Adipocyte (in vitro differentiated cells): ENCODE data around the gene GRIK4.

ENCODE experiments used
- DNase-seq: peaks from one replicate; pipeline ENCODE4 v3.0.0-alpha.2; 2015; ENCODE audit warnings: low read depth
- H3K27me3 ChIP-seq: replicated peaks from 2 replicates; pipeline ENCODE4 v1.7.0; 2013; ENCODE audit warnings: mild to moderate bottlenecking, low read length, moderate library complexity; ENCODE audit not compliant: control insufficient read depth, insufficient read depth
- H3K36me3 ChIP-seq: 2 replicates; pipeline ENCODE4 v1.7.0; 2013; ENCODE audit warnings: low read length, mild to moderate bottlenecking, moderate library complexity; ENCODE audit not compliant: control insufficient read depth, insufficient read depth, severe bottlenecking
- H3K4me1 ChIP-seq: 2 replicates; pipeline ENCODE4 v1.7.0; 2013; ENCODE audit warnings: mild to moderate bottlenecking, low read length, moderate library complexity; ENCODE audit not compliant: control insufficient read depth, insufficient read depth
- H3K4me3 ChIP-seq: 2 replicates; pipeline ENCODE4 v1.7.0; 2013; ENCODE audit warnings: mild to moderate bottlenecking, low read length, moderate library complexity
- H3K9ac ChIP-seq: 2 replicates; pipeline ENCODE4 v1.7.0; 2013; ENCODE audit warnings: mild to moderate bottlenecking, low read length, moderate library complexity
- H3K9me3 ChIP-seq: 2 replicates; pipeline ENCODE4 v1.7.0; 2013; ENCODE audit warnings: mild to moderate bottlenecking, low read length, moderate library complexity; ENCODE audit not compliant: control insufficient read depth

Gene GRIK4

DNA sequence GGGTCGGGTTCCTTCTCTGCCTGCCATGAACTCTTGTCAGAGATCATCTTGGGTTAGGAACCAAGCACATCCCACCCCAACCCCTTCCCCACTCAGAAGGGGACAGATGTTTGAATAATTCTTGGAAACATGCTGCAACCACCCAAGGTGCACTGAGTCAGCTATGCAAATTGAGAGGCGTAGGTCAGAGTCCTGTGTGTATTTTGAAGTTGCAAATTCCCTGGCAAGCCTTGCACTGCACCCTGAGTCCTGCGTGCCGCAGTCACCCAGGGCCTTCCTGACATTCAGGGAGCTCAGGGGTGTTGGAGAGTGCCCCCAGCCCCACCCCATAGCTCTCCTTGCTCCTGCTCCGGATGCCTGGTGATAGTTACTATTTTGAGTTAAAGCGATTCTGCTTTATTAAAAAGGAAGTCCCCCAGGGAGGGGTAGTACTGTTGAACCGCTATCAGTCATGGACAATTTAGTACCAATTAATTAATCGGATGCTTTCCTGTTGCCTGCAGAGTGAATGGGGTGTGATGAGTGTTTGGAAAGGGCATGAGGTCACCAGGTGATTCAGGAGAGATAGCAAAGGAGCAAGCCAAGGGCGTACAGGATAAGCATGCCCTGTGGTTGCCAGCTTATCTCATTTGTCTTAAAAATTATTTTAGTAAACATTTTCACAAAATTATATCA lies 123.7 kb downstream of the GRIK4 start:
- Histone ChIP-seq H3K9ac (no peak overlapping the region), H3K27me3 (peaks cover 65% of the 10 kb centered on the region), H3K9me3 (no peaks in the 10 kb centered on the region), H3K36me3 (no peaks in the 10 kb centered on the region), H3K4me3 (no peak overlapping the region), H3K4me1 (peaks cover 4% of the 10 kb centered on the region)
- no peak for DNase-seq

DNA sequence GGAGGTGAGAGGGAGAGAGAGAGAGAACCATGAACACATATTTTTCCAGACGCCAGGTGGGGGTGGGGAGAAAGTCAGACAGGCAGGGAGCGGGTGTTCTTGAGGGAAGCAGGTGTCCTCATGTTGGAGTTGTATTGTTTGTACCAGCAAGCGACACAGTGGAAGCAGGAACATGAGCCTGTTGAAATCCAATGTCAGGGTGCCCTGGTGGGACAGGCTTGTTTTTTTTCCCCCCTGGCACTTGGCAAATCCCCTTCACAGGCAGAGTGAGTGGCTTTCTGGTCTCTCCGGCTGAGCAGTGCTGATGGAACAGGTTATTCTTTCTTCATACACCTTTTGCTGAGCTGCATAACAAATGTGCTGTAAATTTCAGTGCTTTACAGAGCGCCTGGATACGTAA lies 125.6 kb downstream of the GRIK4 start:
- Histone ChIP-seq H3K27me3 (peaks cover 47% of the 10 kb centered on the region), H3K4me3 (no peak overlapping the region), H3K9ac (no peak overlapping the region), H3K36me3 (no peaks in the 10 kb centered on the region), H3K4me1 (no peaks in the 10 kb centered on the region), H3K9me3 (no peaks in the 10 kb centered on the region)
- no peak for DNase-seq

DNA sequence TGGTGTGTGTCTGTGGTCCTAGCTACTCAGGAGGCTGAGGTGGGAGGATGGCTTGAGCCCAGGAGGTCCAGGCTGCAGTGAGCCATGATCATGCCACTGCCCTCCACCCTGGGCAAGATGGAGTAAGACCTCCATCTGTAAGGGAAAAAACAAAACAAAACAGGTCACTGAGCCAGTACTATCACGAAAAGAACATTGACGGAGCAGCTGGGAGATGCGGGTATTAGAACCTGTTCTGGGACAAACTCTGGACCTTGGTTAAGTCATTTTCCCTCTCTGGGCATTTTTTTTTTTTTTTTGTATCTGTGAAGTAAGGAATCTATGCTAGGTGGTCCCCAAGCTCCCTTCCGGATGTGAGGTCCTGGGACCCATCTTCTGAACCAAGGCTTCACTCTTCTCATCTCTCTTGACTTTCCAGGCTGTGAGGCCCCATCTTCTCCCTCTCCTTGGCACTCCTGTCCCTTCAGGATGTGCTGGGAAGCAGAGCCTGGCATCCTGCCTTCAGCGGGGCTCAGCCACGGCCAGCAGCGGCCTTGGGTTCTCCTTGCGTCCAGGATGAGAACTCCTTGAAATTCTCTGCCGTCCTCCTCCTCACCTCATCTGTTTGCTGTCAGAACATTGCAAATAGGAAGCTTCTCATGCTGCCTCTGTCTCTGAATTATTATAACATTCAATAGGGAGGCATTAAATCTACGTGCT lies 130.8 kb downstream of the GRIK4 start:
- Histone ChIP-seq H3K4me3 (no peak overlapping the region), H3K36me3 (no peaks in the 10 kb centered on the region), H3K4me1 (no peaks in the 10 kb centered on the region), H3K9me3 (no peaks in the 10 kb centered on the region), H3K9ac (no peak overlapping the region), H3K27me3 (peaks cover 47% of the 10 kb centered on the region)
- no peak for DNase-seq

DNA sequence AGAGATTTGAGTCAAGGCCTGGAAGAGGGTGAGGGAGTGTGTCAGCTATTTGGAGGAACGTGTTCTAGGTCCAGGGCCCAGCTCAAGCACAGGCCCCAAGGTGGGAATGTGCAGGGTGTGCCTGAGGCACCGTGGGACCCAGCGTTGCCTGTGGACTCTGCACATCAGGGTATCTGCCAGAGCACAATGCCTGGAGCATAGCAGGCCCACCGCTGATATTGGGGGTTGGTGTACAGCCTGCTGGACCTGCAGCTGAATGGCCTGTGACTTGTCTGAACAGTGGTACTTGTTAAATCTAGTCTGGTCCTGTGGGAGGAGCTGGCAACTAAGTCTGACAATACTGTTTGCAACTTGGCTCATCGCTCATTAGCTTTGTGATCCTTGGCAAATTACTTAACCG lies 131.7 kb downstream of the GRIK4 start:
- Histone ChIP-seq H3K4me3 (no peak overlapping the region), H3K9me3 (no peaks in the 10 kb centered on the region), H3K4me1 (no peaks in the 10 kb centered on the region), H3K27me3 (peaks cover 48% of the 10 kb centered on the region), H3K36me3 (no peaks in the 10 kb centered on the region), H3K9ac (no peak overlapping the region)
- DNase-seq = no peak

DNA sequence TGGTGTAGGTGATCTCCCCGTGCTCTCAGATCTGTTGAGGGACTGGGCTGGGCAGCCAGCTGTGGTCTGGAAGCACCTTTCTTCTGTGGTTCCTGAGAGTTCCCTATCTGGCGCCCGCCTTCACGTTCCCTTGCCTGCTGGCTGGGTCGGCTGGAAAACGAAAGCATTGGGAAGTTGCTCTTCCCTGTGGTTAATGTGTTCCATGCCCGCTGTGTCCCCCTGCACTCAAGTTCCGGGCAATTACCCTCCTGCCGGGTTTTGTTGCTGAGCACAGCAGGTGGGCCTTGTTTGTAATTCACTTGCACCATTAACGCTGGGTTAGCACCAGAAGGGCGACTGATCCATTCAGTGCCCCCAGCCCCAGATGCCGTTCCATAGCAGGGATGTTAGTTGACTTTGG lies 134.1 kb downstream of the GRIK4 start:
- H3K36me3 ChIP-seq = no peaks in the 10 kb centered on the region
- H3K9me3 ChIP-seq = no peaks in the 10 kb centered on the region
- no peak overlapping the region for H3K4me3 ChIP-seq
- H3K9ac ChIP-seq = no peak overlapping the region
- no peaks in the 10 kb centered on the region for H3K4me1 ChIP-seq
- H3K27me3 ChIP-seq = peaks cover 59% of the 10 kb centered on the region
- no peak for DNase-seq

DNA sequence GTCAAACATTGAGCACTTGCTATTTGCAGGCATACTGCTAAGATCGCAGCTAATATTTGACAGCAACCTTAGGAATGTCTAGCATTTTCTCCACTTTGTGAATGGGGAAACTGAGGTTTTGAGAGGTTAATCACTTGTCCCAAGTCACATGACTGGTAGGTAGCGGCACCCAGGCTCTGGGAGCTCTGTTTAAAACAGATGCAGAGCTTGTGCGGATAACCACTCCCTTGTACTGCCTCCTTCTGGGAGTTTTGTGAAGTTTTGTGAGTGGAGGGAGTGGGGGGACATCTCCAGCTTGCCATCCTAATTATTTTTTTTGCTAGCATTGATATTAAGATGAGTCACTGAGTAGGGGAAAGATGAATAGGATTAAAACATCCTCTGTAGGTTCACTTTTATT lies 134.7 kb downstream of the GRIK4 start:
- DNase-seq = no peak
- H3K9ac ChIP-seq = no peak overlapping the region
- H3K9me3 ChIP-seq = no peaks in the 10 kb centered on the region
- H3K27me3 ChIP-seq = peaks cover 60% of the 10 kb centered on the region
- no peak overlapping the region for H3K4me3 ChIP-seq
- no peaks in the 10 kb centered on the region for H3K36me3 ChIP-seq
- H3K4me1 ChIP-seq = no peaks in the 10 kb centered on the region

DNA sequence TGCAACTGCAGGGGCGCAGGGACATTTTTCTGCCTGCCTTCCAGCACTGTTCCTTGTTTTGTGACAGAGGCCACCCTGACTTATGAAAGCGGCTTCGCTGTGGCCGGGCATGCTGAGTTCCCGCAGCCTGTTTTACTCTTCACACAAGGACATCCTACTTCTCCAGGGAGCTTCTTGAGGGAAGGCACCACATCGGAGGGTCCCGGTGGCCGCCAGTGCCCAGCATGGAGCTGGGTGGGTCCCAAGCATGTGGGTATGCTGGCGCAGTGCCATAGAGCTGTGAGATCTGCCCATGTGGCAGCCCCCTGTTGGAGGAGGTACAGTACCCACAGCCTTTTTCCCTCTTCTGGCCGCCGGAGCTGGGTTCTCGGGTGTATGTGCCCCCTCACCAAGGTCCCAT lies 136.1 kb downstream of the GRIK4 start:
- no peak for DNase-seq
- Histone ChIP-seq H3K4me3 (no peak overlapping the region), H3K4me1 (no peaks in the 10 kb centered on the region), H3K9ac (no peak overlapping the region), H3K27me3 (peaks cover 72% of the 10 kb centered on the region), H3K9me3 (no peaks in the 10 kb centered on the region), H3K36me3 (no peaks in the 10 kb centered on the region)

DNA sequence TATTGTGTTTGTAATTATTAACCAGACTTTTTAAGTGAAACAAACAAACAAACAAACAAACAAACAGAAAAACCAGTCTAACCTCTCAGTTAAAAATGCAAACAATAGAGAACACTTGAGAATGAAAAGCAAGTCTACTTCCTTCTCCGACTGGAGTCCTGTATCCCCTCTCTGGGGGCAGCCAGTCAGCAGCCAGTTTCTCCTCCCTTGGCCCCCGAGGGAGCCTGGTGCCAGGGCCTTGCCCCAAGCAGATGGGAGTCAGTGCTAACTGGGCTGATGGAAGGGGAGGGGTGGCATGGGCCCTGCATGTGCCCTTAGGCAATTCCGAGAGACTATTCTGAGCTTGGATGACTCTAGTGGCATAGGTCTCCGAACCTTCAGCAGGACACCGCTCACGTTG lies 137.2 kb downstream of the GRIK4 start:
- no peaks in the 10 kb centered on the region for H3K4me1 ChIP-seq
- H3K36me3 ChIP-seq = no peaks in the 10 kb centered on the region
- H3K27me3 ChIP-seq = peaks cover 70% of the 10 kb centered on the region
- H3K9me3 ChIP-seq = no peaks in the 10 kb centered on the region
- H3K4me3 ChIP-seq = no peak overlapping the region
- no peak for DNase-seq
- H3K9ac ChIP-seq = no peak overlapping the region

DNA sequence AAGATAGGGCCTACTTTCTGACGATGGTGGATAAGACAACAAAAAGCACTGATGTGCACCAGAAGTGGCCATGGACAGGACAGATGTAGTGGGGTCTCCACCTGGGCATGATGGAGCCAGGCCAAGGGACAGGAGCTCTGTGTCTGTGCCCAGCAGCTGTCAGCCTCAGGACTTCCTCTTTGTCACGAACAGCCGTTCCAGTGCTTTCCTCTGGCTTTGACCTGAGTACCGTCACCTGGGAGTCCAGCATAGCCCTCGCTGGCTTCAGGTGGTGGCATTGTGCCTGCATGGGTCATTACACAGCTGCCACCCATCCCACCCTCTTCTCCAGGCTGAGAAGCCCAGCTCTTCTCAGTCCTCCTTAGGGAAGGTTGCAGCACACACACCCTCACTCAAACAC lies 137.8 kb downstream of the GRIK4 start:
- no peaks in the 10 kb centered on the region for H3K36me3 ChIP-seq
- H3K4me3 ChIP-seq = no peak overlapping the region
- peaks cover 69% of the 10 kb centered on the region for H3K27me3 ChIP-seq
- no peaks in the 10 kb centered on the region for H3K9me3 ChIP-seq
- H3K4me1 ChIP-seq = no peaks in the 10 kb centered on the region
- DNase-seq = no peak
- H3K9ac ChIP-seq = no peak overlapping the region

DNA sequence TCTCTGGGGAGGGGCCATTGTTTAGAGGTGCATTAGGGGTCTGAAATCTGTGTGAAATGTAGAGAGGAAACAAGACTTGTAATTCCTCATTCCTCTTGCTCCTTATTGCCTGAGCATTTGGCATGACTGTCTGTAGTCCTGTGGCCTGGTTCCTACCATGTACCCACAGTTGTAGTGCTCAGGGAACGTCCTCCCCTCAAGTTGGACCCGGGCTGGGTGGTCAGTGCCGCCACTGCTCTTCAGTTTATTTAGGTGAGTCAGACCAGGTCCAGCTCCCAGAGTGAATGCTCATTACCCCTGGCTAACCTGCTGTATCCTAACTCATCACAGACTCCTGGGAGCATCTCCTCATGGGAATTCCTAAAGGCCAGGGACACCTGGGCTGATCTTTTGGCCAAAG lies 139.8 kb downstream of the GRIK4 start:
- H3K4me3 ChIP-seq = no peak overlapping the region
- no peak for DNase-seq
- H3K9ac ChIP-seq = no peak overlapping the region
- no peaks in the 10 kb centered on the region for H3K9me3 ChIP-seq
- H3K4me1 ChIP-seq = no peaks in the 10 kb centered on the region
- no peaks in the 10 kb centered on the region for H3K36me3 ChIP-seq
- peaks cover 69% of the 10 kb centered on the region for H3K27me3 ChIP-seq

DNA sequence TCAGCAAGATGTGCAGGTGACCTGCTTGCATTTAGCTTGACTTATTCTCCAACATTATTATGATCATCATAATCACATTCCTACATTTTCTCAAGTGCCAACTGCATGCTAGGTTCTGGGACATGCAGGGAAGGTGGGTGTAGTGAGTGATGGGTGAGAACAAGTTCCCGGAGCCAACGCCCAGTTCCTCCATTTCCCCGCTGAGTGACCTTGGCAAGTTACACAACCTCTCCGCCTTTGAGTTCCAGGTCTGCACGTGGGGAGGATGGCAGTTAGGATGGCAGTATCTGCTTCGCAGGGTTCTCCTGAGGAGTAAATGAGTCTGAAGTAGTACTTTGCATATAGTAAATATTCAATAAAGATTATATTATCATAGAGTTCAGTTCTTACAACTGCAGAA lies 140.3 kb downstream of the GRIK4 start:
- DNase-seq = no peak
- Histone ChIP-seq H3K4me3 (no peak overlapping the region), H3K27me3 (peaks cover 65% of the 10 kb centered on the region)

More for the DNA sequence above, 140.3 kb downstream of the GRIK4 start:
- no peaks in the 10 kb centered on the region for H3K9me3 ChIP-seq
- no peak overlapping the region for H3K9ac ChIP-seq
- H3K4me1 ChIP-seq = no peaks in the 10 kb centered on the region
- no peaks in the 10 kb centered on the region for H3K36me3 ChIP-seq
